GM12873 (cell line): Measurements from ENCODE around the gene CCDC197.

Experiments used
- CTCF ChIP-seq: IDR thresholded peaks from 2 replicates; pipeline ENCODE4 v1.5.1; 2012; ENCODE audit warnings: low read depth, mild to moderate bottlenecking, moderate library complexity, low read length, control low read depth; ENCODE audit not compliant: insufficient read depth; ENCODE audit errors: missing control alignments

CCDC197 gene

GRCh38 chr14:94029671-94030203 lies 32.6 kb downstream of the CCDC197 start:
- no peak for TF ChIP-seq CTCF

DNA sequence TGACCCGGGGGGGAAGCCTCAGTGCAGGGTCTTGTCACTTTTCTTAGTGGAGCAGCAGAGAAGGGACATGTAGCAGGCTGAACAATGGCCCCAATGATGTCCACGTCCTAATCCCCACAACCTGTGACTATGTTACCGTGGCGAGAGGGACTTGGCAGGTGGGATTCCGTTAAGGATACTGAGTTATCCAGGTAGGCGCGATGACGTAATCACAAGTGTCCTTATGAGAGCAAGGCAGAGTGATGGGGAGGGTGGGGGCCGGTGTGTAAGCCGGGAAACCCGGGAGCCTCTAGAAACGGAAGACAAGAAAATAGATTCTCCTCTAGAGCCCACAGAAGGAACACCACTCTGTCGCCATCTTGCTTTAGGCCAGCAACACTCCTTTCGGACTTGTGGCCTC lies 33.5 kb downstream of the CCDC197 start:
- TF ChIP-seq CTCF = no peak

- TF ChIP-seq CTCF = no peak
Observed at GRCh38 chr14:94031161-94031882, 34.2 kb downstream of the CCDC197 start.

- TF ChIP-seq CTCF = no peak
Observed at GRCh38 chr14:94031883-94032279, 34.8 kb downstream of the CCDC197 start.

- no peak for TF ChIP-seq CTCF
Observed at GRCh38 chr14:94034886-94035285, 37.8 kb downstream of the CCDC197 start.

DNA sequence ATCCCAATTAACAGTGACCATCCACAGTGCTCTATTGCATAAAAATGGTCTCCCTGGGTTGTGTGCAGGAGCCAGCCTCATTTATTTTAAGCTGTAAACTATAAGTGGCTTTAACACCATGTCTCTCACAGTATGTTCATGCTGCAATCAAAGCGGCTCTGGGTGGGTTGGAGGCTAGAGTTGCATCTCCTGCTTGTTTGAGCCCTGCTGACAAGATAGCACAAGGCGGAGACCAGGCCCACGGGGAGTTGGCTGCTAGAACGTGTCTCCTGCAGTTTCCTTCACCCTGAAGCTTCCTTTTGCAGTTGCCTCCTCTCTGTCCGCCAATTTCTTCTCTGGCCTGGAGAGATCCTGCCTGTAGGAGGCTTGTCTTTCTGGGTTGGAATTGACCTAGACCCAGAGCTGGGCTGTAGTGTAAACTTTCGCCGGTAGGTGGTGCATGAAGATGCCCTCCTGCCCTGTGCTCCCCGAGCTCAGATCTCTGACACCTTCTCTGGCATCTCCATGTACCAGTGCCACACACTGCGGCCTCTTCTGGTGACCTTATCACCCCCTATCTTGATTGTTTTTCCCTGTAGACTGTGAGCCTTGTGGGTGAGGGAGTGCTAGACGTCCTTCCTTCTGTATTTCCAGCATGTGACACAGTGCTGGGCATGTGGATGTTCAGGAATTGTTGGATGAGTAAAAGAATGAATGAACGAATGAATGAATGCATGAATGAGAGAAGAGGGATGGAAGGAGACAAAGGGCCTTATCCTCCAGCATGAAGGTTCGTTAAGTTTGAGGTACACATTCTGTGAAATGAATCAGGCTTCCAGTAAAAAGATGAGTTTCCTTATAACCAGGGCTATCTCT lies 39.4 kb downstream of the CCDC197 start:
- TF ChIP-seq CTCF = peak; percentile 95

- no peak for TF ChIP-seq CTCF
Observed at GRCh38 chr14:94037954-94038353, 40.9 kb downstream of the CCDC197 start.
